ENCODE measurements around the gene ZNF267.
"Not testable (repeated sequence)": the region's sequence is repeated elsewhere in the genome, so short reads cannot be mapped to it uniquely, and the experiment has no call there.

ZNF267 gene

GRCh38 chr16:31879937-31880321, 6.3 kb downstream of the ZNF267 start:
- DNase-seq (ENCODE audit: low spot score) = no peak

- no peak for DNase-seq (ENCODE audit: low spot score)
Measured at GRCh38 chr16:31880322-31880979, 6.8 kb downstream of the ZNF267 start.

DNA sequence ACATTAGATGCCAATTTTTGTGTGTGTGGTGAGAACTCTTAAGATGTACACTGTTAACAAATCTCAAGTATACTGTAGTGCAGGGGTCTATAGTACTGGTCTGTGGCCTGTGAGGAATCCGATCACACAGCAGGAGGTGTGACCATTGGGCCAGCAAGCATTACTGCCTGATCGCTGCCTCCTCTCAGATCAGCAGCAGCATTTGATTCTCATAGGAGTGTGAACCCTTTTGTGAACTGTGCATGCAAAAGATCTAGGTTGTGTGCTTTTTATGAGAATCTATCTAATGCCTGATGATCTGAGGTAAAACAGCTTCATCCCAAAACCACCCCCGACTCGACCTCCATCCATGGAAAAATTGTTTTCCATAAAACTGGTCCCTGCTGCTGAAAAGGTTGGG, 12.6 kb downstream of the ZNF267 start:
- no peak for DNase-seq (ENCODE audit: low spot score)

- DNase-seq (ENCODE audit: low spot score) = no peak
Measured at GRCh38 chr16:31888735-31889134, 15.1 kb downstream of the ZNF267 start.

GRCh38 chr16:31892111-31892510, 18.5 kb downstream of the ZNF267 start:
- DNase-seq (ENCODE audit: low spot score) = not testable (repeated sequence)

DNA sequence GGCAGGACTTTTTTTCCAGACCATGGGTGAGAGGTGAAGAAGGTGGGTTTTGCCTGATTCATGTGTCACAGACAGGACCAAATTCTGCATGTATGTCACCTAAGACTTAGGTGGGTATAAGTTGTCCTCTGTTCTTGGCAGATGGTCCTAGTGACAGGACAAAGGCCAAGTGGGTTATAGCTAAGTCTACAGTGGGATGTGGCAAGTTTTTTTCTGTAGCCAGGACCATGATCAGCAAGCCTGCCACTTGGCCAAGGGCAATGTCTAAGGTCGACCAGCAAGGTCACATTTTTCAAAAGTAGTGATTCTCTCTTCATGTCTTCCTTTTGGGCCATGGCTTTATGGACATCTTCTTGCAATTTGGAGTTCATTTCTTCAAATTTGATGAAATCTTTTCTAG, 20.2 kb downstream of the ZNF267 start:
- no peak for DNase-seq (ENCODE audit: low spot score)

- no peak for DNase-seq (ENCODE audit: low spot score)
Measured at GRCh38 chr16:31897283-31897682, 23.7 kb downstream of the ZNF267 start.

DNA sequence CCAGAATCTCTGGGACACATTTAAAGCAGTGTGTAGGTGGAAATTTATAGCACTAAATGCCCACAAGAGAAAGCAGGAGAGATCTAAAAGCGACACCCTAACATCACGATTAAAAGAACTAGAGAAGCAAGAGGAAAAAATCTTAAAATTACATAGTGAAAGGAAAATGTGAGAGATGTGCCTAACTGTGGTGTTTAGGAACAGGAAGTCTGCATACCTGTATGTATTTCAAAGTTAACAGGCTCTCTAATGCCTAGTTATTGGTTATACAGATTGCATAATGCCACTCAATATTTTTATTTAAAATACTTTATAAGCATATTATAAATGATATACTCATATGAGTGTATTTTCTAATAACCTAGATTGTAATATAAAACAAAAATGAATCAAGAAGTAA, 25.9 kb downstream of the ZNF267 start:
- DNase-seq (ENCODE audit: low spot score) = no peak

DNA sequence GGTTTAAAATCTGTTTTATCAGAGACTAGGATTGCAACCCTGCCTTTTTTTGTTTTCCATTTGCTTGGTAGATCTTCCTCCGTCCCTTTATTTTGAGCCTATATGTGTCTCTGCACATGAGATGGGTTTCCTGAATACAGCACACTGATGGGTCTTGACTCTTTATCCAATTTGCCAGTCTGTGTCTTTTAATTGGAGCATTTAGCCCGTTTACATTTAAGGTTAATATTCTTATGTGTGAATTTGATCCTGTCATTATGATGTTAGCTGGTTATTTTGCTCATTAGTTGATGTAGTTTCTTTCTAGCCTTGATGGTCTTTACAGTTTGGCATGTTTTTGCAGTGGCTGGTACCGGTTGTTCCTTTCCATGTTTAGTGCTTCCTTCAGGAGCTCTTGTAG, 31.0 kb downstream of the ZNF267 start:
- not testable (repeated sequence) for DNase-seq (ENCODE audit: low spot score)

DNA sequence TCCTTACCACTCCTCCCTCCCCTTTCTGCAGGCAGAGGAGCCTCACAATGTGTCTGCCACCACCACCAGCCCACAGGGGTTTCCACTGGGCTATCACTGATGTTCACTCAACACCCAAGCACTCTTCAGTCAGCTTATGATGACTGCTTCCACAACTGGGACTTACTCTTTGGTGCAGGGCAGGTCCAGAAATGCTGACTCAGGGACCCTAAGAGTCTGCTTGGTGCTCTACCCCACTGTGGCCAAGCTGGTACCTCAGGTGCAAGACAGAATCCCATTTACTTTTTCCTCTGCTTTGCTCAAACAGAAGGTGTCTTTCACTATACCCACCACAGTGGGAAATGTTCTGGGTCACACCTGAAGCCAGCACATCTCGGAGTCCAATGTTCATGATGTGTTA, 40.1 kb downstream of the ZNF267 start:
- no peak for DNase-seq (ENCODE audit: low spot score)

GRCh38 chr16:31916056-31916488, 42.5 kb downstream of the ZNF267 start:
- no peak for DNase-seq (ENCODE audit: low spot score)

DNA sequence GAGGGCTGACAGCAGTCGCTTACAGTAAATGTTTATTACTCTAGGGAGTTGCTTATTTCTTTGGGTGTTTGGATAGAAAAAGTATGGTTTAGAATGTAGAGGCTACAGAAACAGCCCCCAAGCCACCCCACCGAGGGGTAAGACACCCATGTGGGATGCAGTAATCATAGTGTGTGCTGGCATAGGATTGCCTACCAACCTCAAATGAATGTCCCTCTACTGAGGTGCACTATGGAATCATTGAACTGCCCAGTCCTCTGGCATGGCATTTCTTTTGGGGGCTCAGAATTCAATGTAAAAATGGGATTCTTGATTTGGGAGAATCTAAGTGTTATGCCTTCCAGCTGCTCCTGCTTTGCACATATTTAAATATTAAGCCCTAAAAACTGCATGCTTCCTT, 46.8 kb downstream of the ZNF267 start:
- no peak for DNase-seq (ENCODE audit: low spot score)

GRCh38 chr16:31951806-31952205, 78.2 kb downstream of the ZNF267 start:
- not testable (repeated sequence) for DNase-seq (ENCODE audit: low spot score)

GRCh38 chr16:31952206-31952605, 78.6 kb downstream of the ZNF267 start:
- not testable (repeated sequence) for DNase-seq (ENCODE audit: low spot score)

DNA sequence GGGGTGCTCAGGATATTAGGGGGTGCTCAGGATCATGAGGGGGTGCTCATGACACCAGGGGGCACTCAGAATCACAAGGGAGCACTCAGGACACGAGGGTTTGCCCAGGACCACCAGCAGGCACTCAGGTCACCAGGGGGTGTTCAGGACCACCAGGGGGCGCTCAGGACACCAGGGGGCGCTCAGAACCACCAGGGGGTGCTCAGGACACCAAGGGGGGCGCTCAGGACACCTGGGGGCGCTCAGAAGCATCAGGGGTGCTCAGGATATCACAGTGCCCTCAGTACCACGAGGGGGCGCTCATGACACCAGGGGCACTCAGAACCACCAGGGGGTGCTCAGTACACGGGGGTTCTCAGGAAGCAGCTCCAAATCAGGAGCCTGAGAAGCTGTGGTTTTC, 82.6 kb downstream of the ZNF267 start:
- DNase-seq (ENCODE audit: low spot score) = not testable (repeated sequence)

DNA sequence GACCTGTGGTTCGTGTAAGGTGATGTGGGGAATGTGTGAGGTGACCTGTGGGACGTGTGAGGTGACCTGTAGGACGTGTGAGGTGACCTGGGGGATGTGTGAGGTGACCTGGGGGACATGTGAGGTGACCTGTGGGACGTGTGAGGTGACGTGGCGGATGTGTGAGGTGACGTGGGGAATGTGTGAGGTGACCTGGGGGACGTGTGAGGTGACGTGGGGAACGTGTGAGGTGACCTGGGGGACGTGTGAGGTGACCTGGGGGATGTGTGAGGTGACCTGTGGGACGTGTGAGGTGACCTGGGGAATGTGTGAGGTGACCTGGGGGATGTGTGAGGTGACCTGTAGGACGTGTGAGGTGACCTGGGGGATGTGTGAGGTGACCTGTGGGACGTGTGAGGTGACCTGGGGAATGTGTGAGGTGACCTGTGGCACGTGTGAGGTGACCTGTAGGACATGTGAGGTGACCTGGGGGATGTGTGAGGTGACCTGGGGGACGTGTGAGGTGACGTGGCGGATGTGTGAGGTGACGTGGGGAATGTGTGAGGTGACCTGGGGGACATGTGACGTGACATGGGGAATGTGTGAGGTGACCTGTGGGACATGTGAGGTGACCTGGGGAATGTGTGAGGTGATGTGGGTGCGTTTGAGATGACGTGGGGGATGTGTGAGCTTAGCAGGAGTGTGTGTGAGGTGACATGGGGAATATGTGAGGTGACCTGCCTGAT, 86.7 kb downstream of the ZNF267 start:
- not testable (repeated sequence) for DNase-seq (ENCODE audit: low spot score)
